IPS-11a (cell line): ENCODE data around the gene CTAGE9.

ENCODE experiments used
- H3K4me3 ChIP-seq: one replicate; pipeline ENCODE4 v1.5.1; 2013; ENCODE audit warnings: low read depth, low read length, control low read depth

Gene CTAGE9

DNA sequence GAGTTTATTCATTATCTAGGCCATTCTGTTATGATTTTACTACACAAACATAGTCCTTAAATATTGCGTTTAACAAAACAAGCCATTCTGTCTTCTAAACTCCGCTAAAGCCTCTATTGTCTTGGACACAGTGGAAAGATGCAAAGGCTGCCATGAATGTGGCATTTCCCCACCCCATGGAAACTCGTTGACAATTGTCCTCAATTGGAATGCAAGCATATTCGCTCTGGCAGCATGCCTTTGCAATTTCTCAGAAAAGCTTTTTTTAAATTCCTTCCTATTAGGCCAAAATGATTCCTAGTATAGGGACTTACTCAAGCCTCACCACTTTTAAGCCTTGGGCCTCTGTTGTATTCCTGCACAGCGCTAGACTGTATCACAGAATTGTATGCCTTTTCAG is 32.4 kb downstream of the CTAGE9 start:
- no peak overlapping the region for H3K4me3 ChIP-seq

DNA sequence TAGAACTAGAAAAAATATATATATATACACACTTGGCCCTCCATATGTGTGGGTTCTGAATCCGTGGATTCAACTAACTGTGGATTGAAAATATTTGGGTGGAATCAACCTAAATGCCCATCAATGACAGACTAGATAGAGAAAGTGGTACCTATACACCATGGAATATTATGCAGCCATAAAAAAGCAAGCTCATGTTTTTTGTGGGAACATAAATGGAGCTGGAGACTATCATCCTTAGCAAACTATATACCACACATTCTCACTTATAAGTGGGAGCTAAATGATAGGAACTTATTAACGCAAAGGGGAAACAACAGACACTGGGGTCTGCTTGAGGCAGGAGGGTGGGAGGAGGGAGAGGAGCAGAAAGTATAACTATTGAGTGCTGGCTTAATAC is 37.6 kb downstream of the CTAGE9 start:
- H3K4me3 ChIP-seq = no peak overlapping the region

DNA sequence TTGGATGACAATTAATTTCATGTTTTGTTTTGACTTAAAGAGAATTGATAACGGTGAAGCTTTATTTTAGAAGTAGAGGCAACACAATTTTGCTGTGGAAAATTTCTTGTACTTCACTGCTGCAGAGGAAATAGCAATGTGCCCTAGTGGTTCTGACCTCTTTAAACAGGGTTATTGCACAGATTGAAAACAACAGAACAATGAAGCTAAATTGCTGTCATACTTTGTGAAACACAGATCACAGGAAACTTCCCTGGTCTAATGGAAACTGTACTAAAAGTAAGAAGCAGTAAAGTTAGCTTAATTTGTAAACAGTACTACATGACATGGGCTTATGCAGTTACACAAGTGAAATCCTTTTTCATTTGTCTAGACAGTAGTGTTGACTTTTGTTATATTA is 40.9 kb downstream of the CTAGE9 start:
- H3K4me3 ChIP-seq = no peak overlapping the region

DNA sequence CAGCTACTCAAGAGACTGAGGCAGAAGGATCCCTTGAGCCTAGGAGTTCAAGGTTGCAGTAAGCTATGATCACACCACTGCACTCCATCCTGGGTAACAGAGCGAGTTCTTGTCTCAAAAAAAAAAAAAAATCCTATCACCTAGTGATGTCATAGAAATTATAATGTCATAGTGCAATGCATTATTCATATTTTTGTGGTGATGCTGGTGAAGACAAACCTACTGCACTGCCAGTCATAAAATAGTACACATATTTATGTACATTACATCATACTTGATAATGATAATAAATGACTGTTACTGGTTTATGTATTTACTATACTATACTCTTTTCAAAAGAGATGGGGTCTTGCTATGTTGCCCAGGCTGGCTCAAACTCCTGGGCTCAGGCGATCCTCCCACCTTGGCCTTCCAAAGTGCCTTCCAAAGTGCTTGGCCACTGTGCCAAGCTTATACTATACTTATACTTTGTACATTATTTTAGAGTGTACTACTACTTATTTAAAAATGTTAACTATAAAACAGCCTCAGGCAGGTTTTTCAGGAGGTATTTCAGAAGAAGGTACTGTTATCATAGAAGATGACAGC is 47.1 kb downstream of the CTAGE9 start:
- no peak overlapping the region for H3K4me3 ChIP-seq

DNA sequence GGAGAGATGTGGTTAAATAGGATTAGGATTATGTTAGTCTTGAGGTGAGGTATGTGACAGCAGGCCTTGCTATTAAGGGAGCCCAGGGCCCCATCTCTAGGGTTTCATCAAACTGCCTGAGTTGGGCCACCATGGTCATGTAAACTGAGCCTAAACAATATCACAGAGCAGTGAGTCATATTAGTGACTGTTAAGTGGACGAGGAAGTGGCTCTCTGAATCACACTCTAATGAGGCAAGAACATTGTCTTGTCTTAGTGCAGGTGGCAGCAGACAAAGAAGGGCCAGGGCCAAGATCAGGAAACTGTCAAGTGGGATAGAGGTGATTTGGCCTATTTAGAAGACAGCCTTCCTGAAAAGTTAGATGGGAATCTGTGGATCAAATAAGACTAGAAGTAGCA is 50.6 kb downstream of the CTAGE9 start:
- H3K4me3 ChIP-seq = no peak overlapping the region
